ENCODE measurements around the gene DDX28.

GRCh38 chr16:68061396-68061795 is 38.4 kb upstream of the DDX28 start:
- no peak for TF ChIP-seq POLR2A (IDR thresholded peaks at IDR 0.05; ENCODE audit: low read length)
- TF ChIP-seq GATA1 (IDR thresholded peaks at IDR 0.05; ENCODE audit: low read depth, low read length) = no peak
